ENCODE data around the gene CHRM1. TPM values are rescaled to one million over a fixed set of nuclear protein-coding genes. Genes with fewer than 3 reads are reported as not detected.

CHRM1 gene
- total RNA-seq, 1 experiment from 2014 or later: 0.10 TPM

- TF ChIP-seq, protein P1, sequence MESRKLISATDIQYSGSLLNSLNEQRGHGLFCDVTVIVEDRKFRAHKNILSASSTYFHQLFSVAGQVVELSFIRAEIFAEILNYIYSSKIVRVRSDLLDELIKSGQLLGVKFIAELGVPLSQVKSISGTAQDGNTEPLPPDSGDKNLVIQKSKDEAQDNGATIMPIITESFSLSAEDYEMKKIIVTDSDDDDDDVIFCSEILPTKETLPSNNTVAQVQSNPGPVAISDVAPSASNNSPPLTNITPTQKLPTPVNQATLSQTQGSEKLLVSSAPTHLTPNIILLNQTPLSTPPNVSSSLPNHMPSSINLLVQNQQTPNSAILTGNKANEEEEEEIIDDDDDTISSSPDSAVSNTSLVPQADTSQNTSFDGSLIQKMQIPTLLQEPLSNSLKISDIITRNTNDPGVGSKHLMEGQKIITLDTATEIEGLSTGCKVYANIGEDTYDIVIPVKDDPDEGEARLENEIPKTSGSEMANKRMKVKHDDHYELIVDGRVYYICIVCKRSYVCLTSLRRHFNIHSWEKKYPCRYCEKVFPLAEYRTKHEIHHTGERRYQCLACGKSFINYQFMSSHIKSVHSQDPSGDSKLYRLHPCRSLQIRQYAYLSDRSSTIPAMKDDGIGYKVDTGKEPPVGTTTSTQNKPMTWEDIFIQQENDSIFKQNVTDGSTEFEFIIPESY (IDR thresholded peaks at IDR 0.05; ENCODE audit: extremely low read depth, insufficient replicate concordance, low read length): peak; percentile 53
- TF ChIP-seq ELF1 (IDR thresholded peaks at IDR 0.05; ENCODE audit: borderline replicate concordance, low read depth) (no peak), YY1 (IDR thresholded peaks at IDR 0.05; ENCODE audit: extremely low read depth, insufficient replicate concordance, low read depth, low read length) (no peak), CBX3 (IDR thresholded peaks at IDR 0.05; ENCODE audit: low read depth) (no peak)
Measured at GRCh38 chr11:62881579-62882430, 39.4 kb downstream of the CHRM1 start (continued).

GRCh38 chr11:62880803-62881578 lies 40.2 kb downstream of the CHRM1 start, which contains the start of gene SLC3A2:
SLC3A2 (plus strand) TSS chr11:62880896; CDS start chr11:62881024, 128 bp downstream.
- H3K4me2 ChIP-seq (ENCODE audit: low read length): peak within 1 kb of the TSS; percentile 79
- H4K20me1 ChIP-seq (ENCODE audit: insufficient read depth): peaks cover 33% of the 10 kb centered on the region; the same call in 1 of the 2 replicates
- peaks cover 34 to 51% of the 10 kb centered on the region in 2 experiments for H3K36me3 ChIP-seq (ENCODE audit: control insufficient read depth in 1 of 2, insufficient read depth in 2 of 2, low read length in 2 of 2)
- DNase-seq (ENCODE audit: low read depth, low spot score): peak; percentile 68
- ATAC-seq: peak; percentile 87
- no peak within 1 kb of the TSS for H2AFZ ChIP-seq (ENCODE audit: low read depth, low read length, poor library complexity, severe bottlenecking)
- TSS peak; percentile 82 for BruUV-seq (replicated peaks)
- CTCF ChIA-PET: interaction anchor here (0.5 to 1.6 kb wide), 7 partner anchors 25 to 139 kb away, joined by 3 to 7 read pairs (median 4); partner anchors contain the start of gene STX5
- H3K9ac ChIP-seq (ENCODE audit: low read length): peak within 1 kb of the TSS; percentile 92
- H3K4me3 ChIP-seq (replicated peaks in 1 of 2; ENCODE audit: low read depth in 1 of 2, low read length in 2 of 2): peak within 1 kb of the TSS; percentile 75 to 85
- no peaks in the 10 kb centered on the region for H3K27me3 ChIP-seq (ENCODE audit: insufficient read depth, low read length)
- H3K27ac ChIP-seq (ENCODE audit: low read depth, low read length): peak within 1 kb of the TSS; percentile 96
- TF ChIP-seq POLR2AphosphoS5 (IDR thresholded peaks at IDR 0.05; ENCODE audit: low read depth, low read length) (peak; percentile 99), POLR2A (IDR thresholded peaks at IDR 0.05; ENCODE audit: borderline replicate concordance, extremely low read depth, insufficient read depth, insufficient read length) (peak; percentile 98), SRF (IDR thresholded peaks at IDR 0.05; ENCODE audit: low read depth) (no peak), ZFX (IDR thresholded peaks at IDR 0.05) (peak; percentile 41; the same call in 1 of the 2 replicates), FOSL1 (IDR thresholded peaks at IDR 0.05; ENCODE audit: low read depth) (no peak)
- TF ChIP-seq, protein P2, sequence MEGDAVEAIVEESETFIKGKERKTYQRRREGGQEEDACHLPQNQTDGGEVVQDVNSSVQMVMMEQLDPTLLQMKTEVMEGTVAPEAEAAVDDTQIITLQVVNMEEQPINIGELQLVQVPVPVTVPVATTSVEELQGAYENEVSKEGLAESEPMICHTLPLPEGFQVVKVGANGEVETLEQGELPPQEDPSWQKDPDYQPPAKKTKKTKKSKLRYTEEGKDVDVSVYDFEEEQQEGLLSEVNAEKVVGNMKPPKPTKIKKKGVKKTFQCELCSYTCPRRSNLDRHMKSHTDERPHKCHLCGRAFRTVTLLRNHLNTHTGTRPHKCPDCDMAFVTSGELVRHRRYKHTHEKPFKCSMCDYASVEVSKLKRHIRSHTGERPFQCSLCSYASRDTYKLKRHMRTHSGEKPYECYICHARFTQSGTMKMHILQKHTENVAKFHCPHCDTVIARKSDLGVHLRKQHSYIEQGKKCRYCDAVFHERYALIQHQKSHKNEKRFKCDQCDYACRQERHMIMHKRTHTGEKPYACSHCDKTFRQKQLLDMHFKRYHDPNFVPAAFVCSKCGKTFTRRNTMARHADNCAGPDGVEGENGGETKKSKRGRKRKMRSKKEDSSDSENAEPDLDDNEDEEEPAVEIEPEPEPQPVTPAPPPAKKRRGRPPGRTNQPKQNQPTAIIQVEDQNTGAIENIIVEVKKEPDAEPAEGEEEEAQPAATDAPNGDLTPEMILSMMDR (IDR thresholded peaks at IDR 0.05 in 2 of 3, conservative IDR thresholded peaks at IDR 0.05 in 1 of 3; ENCODE audit: borderline replicate concordance in 1 of 3, insufficient read depth in 1 of 3, low read depth in 2 of 3, low read length in 2 of 3): peak in 2 of 3 experiments; percentile 47 to 52; a peak in 4 of 6 replicates
- TF ChIP-seq, protein P3, sequence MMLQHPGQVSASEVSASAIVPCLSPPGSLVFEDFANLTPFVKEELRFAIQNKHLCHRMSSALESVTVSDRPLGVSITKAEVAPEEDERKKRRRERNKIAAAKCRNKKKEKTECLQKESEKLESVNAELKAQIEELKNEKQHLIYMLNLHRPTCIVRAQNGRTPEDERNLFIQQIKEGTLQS (IDR thresholded peaks at IDR 0.05): no peak
- H3K4me1 ChIP-seq (ENCODE audit: control insufficient read depth in 1 of 2, insufficient read depth in 2 of 2, low read length in 2 of 2): peaks cover 38 to 74% of the 10 kb centered on the region in 2 experiments
- intact Hi-C loops (cut with micrococcal nuclease): loop anchor here (5.0 kb wide), 1 partner anchor 94 kb away; the partner anchor contains the start of gene TMEM179B
- RAD21 ChIA-PET (ENCODE audit: low non-redundant PET in 1 of 2, low total read pairs in 2 of 2, uncharacterized antibody in 2 of 2, unreplicated experiment in 2 of 2): interaction anchor here in 1 of 2 experiments (0.7 kb wide), 1 partner anchor 16 kb away, joined by 4 read pairs; no protein-coding TSS in a partner anchor
- peaks cover 96% of the 10 kb centered on the region for H3K79me2 ChIP-seq (ENCODE audit: insufficient read depth, low read length)
- POLR2A ChIA-PET: interaction anchor here (0.7 to 4.2 kb wide), 10 partner anchors 9 to 820 kb away, joined by 3 to 50 read pairs (median 8); partner anchors contain the start of genes C11orf98, CSKMT, STX5 and TEX54
- H3K9me3 ChIP-seq (ENCODE audit: control insufficient read depth in 1 of 2, insufficient read depth in 1 of 2, low read depth in 1 of 2, low read length in 2 of 2): no peaks in the 10 kb centered on the region
- no peaks in the 10 kb centered on the region for H3K9me2 ChIP-seq (ENCODE audit: insufficient read depth)
